HG03439 (cell line): ENCODE data around the gene ACTG2.

Experiments used
- ATAC-seq: cut with Tn5 transposase; IDR thresholded peaks from one replicate; pipeline ENCODE4 v1.9.1; 2021; ENCODE audit warnings: mild to moderate bottlenecking, moderate library complexity; ENCODE audit not compliant: unreplicated experiment

Gene ACTG2

GRCh38 chr2:73963385-73964120 lies 70.7 kb downstream of the ACTG2 start:
- peak; percentile 63 for ATAC-seq

- no peak for ATAC-seq
These were observed 71.4 kb downstream of the ACTG2 start for GRCh38 chr2:73964223-73964622.

- ATAC-seq = no peak
These were observed 72.2 kb downstream of the ACTG2 start for GRCh38 chr2:73965053-73965452.

- ATAC-seq = no peak
These were observed 75.6 kb downstream of the ACTG2 start for GRCh38 chr2:73968357-73968937.

- ATAC-seq = no peak
These were observed 76.5 kb downstream of the ACTG2 start for GRCh38 chr2:73969356-73969755.
